ENCODE data around the gene RPS14.

- TF ChIP-seq CTCF (IDR thresholded peaks at IDR 0.05) (no peak), POLR2A (IDR thresholded peaks at IDR 0.05) (no peak)
Observed at GRCh38 chr5:150496534-150496933, 47.0 kb upstream of the RPS14 start.
